GM12878 (cell line): ENCODE data around the gene C19orf33. TPM values are rescaled to one million over a fixed set of nuclear protein-coding genes. Genes with fewer than 3 reads are reported as not detected.

Source experiments
- EZH2 ChIP-seq: IDR thresholded peaks from 2 replicates; pipeline ENCODE4 v1.6.1; 2012; ENCODE audit warnings: low read depth, mild to moderate bottlenecking, control low read depth, inconsistent platforms, low read length, borderline replicate concordance; ENCODE audit not compliant: control insufficient read depth
- HCFC1 ChIP-seq: fragments of 150-350 bp; IDR thresholded peaks from 2 replicates; pipeline ENCODE4 v1.6.1; 2014; ENCODE audit warnings: low read length
- RUNX3 ChIP-seq: IDR thresholded peaks from 2 replicates; pipeline ENCODE4 v1.6.1; 2012; ENCODE audit warnings: low read length, inconsistent platforms
- SMARCA5 ChIP-seq: fragments of 450-650 bp; IDR thresholded peaks from 2 replicates; pipeline ENCODE4 v1.6.1; 2017; ENCODE audit warnings: mild to moderate bottlenecking
- SRF ChIP-seq, 2 experiments: IDR thresholded peaks; 2 replicates each; pipeline ENCODE4 v1.6.1; 2011; ENCODE audit warnings: low read depth in 2 of 2, low read length in 2 of 2, mild to moderate bottlenecking in 1 of 2, moderate library complexity in 1 of 2
- ZSCAN29 ChIP-seq: fragments of 450-650 bp; IDR thresholded peaks from 2 replicates; pipeline ENCODE4 v1.6.1; 2017; ENCODE audit warnings: mild to moderate bottlenecking, moderate library complexity
- polyA plus RNA-seq, 11 experiments: library from polyadenylated mRNA; depleted of rRNA in 4 of 11; unstranded in 6 of 11; stranded (reverse) in 5 of 11; fragments of >200 nt; fragmentation: Nextera tagmentation in 4 of 11; fragmentation: Illumina TruSeq in 1 of 11; extraction: Ambion mirVana in 4 of 11; extraction: Trizol in 1 of 11; gene quantifications; 1 replicate in 1 of 11; 2 replicates in 10 of 11; pipeline versions ENCODE4 v1.2.1 to v1.2.3, GENCODE V29; 2011 to 2016; ENCODE audit warnings: inconsistent platforms in 2 of 11, missing spikeins in 2 of 11, low read depth in 1 of 11
- total RNA-seq, 4 experiments: library from RNA; depleted of rRNA in 3 of 4; stranded (reverse); fragments of >200 nt in 3 of 4; fragmentation: Illumina TruSeq in 1 of 4; extraction: Trizol in 1 of 4; gene quantifications; 2 replicates each; pipeline versions ENCODE4 v1.2.1 to v1.2.3, GENCODE V29; 2013 to 2021
- TF ChIP-seq, protein P1 (sequence below): fragments of 150-350 bp; IDR thresholded peaks from 2 replicates; pipeline ENCODE4 v1.6.1; 2016; ENCODE audit warnings: low read depth, low read length

C19orf33 gene
- total and polyA plus RNA-seq, 10 of the 15 experiments (the other 5 are each of a cell fraction or from before 2014, with no cell fraction given) = 0.28 to 0.45 TPM; not detected in 8

DNA sequence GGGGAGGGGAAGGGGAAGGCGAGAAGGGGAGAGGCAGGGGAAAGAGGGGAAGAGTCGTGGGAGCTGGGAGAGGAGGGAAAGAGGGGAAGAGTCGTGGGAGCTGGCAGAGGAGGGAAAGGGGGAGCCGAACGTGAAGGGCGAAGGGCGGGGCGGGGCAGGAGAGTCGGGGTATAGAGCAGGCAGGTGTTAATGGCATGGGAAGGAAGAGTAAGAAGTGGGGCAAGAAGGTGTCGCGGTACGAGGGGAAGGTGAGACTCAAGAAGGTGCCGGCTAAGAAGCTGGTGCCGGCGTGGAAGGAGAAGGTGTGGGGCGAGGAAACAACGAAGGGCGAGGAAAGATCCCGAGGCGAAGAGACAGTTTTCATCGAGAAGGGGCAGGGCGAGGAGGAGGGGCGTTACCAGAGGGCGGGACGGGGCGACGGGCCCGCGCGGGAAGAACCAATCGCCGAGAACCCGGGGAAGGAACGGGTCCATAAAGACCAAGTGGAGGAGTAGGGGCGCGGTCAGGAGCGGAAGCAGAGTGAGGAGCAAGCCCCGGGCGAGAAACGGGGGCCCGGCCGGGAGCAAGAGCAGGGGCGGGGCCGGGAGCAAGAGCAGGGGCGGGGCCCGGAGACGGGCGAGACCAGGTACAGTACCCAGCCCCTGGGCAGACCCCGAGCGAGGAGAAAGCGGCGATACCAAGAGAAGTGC, 32.0 kb downstream of the C19orf33 start (continued):
- TF ChIP-seq RUNX3 (no peak), SMARCA5 (no peak), EZH2 (no peak), SRF (IDR thresholded peaks at IDR 0.05; ENCODE audit: low read depth in 2 of 2, low read length in 2 of 2) (peak; percentile 14 to 71; a peak in 2 of 4 replicates), HCFC1 (no peak; the same call in 1 of the 2 replicates), ZSCAN29 (no peak)
- TF ChIP-seq, protein P1, sequence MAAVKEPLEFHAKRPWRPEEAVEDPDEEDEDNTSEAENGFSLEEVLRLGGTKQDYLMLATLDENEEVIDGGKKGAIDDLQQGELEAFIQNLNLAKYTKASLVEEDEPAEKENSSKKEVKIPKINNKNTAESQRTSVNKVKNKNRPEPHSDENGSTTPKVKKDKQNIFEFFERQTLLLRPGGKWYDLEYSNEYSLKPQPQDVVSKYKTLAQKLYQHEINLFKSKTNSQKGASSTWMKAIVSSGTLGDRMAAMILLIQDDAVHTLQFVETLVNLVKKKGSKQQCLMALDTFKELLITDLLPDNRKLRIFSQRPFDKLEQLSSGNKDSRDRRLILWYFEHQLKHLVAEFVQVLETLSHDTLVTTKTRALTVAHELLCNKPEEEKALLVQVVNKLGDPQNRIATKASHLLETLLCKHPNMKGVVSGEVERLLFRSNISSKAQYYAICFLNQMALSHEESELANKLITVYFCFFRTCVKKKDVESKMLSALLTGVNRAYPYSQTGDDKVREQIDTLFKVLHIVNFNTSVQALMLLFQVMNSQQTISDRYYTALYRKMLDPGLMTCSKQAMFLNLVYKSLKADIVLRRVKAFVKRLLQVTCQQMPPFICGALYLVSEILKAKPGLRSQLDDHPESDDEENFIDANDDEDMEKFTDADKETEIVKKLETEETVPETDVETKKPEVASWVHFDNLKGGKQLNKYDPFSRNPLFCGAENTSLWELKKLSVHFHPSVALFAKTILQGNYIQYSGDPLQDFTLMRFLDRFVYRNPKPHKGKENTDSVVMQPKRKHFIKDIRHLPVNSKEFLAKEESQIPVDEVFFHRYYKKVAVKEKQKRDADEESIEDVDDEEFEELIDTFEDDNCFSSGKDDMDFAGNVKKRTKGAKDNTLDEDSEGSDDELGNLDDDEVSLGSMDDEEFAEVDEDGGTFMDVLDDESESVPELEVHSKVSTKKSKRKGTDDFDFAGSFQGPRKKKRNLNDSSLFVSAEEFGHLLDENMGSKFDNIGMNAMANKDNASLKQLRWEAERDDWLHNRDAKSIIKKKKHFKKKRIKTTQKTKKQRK = no peak
